Amniotic epithelial cell (primary cell): Measurements from ENCODE around the gene SLC19A1.

Experiments used
- DNase-seq: peaks from one replicate; pipeline ENCODE4 v3.0.0-alpha.2; 2010; ENCODE audit warnings: low read depth

SLC19A1 gene

GRCh38 chr21:45478816-45479669, 63.2 kb downstream of the SLC19A1 start:
- DNase-seq: no peak

GRCh38 chr21:45478115-45478801, 64.0 kb downstream of the SLC19A1 start:
- peak; percentile 47 for DNase-seq

GRCh38 chr21:45477176-45478114, 64.8 kb downstream of the SLC19A1 start:
- no peak for DNase-seq

GRCh38 chr21:45476582-45476981, 65.7 kb downstream of the SLC19A1 start:
- DNase-seq: no peak

- no peak for DNase-seq
Measured at GRCh38 chr21:45475797-45476570, 66.3 kb downstream of the SLC19A1 start.

- no peak for DNase-seq
Measured at GRCh38 chr21:45475004-45475685, 67.1 kb downstream of the SLC19A1 start.

- no peak for DNase-seq
Measured at GRCh38 chr21:45474323-45474950, 67.8 kb downstream of the SLC19A1 start.

GRCh38 chr21:45473496-45474322, 68.5 kb downstream of the SLC19A1 start:
- no peak for DNase-seq

- DNase-seq: no peak
Measured at GRCh38 chr21:45472445-45473365, 69.5 kb downstream of the SLC19A1 start.

GRCh38 chr21:45471525-45472221, 70.6 kb downstream of the SLC19A1 start:
- no peak for DNase-seq

GRCh38 chr21:45470773-45471524, 71.3 kb downstream of the SLC19A1 start:
- peak; percentile 96 for DNase-seq

- peak; percentile 75 for DNase-seq
Measured at GRCh38 chr21:45470087-45470515, 72.1 kb downstream of the SLC19A1 start.

- DNase-seq: no peak
Measured at GRCh38 chr21:45469273-45470086, 72.8 kb downstream of the SLC19A1 start.

- DNase-seq: no peak
Measured at GRCh38 chr21:45468971-45469272, 73.3 kb downstream of the SLC19A1 start.

GRCh38 chr21:45468051-45468970, 73.9 kb downstream of the SLC19A1 start:
- DNase-seq: no peak
